Suprapubic skin (tissue), 4 donors: Measurements from ENCODE around the gene GCNT4.

Experiments used
- CTCF ChIP-seq, 2 donors: fragments of 200-600 bp in 1 of 2; fragments of 450-650 bp in 1 of 2; sonication (generic) in 1 of 2; IDR thresholded peaks; one replicate each; pipeline ENCODE4 v1.5.1; 2016 to 2019; ENCODE audit warnings: antibody characterized with exemption in 2 of 2, mild to moderate bottlenecking in 1 of 2, moderate library complexity in 1 of 2
- EP300 ChIP-seq: sonication (generic); formaldehyde crosslinking; IDR thresholded peaks from one replicate; pipeline ENCODE4 v1.6.1; 2017; ENCODE audit warnings: antibody characterized with exemption
- POLR2A ChIP-seq, 2 donors: fragments of 450-650 bp; IDR thresholded peaks; one replicate each; pipeline ENCODE4 v1.6.1; 2017; ENCODE audit warnings: antibody characterized with exemption in 2 of 2, mild to moderate bottlenecking in 2 of 2, moderate library complexity in 2 of 2
- POLR2AphosphoS5 ChIP-seq, 3 donors: sonication (generic); formaldehyde crosslinking; IDR thresholded peaks; one replicate each; pipeline ENCODE4 v1.6.1; 2017; ENCODE audit warnings: antibody characterized with exemption in 3 of 3

- TF ChIP-seq CTCF (IDR thresholded peaks at IDR 0.05), result no peak
- TF ChIP-seq EP300, result no peak
- TF ChIP-seq POLR2A (IDR thresholded peaks at IDR 0.05), result no peak
- TF ChIP-seq POLR2AphosphoS5 (IDR thresholded peaks at IDR 0.05), result no peak
Measured at GRCh38 chr5:75089662-75090061, 37.3 kb upstream of the GCNT4 start.
